Measurements from ENCODE around the gene BSDC1. TPM values are rescaled to one million over a fixed set of nuclear protein-coding genes. Genes with fewer than 3 reads are reported as not detected.

The BSDC1 gene
- total and polyA plus RNA-seq, 10 of the 15 experiments (the other 5 are each of a cell fraction or from before 2014, with no cell fraction given), result 3.0 to 39.7 (median 22.8) TPM

GRCh38 chr1:32330558-32331151, 63.6 kb downstream of the BSDC1 start:
- POLR2A ChIA-PET, result interaction anchor here (1.0 kb wide), 1 partner anchor 9 kb away, joined by 4 read pairs; no protein-coding TSS in a partner anchor
- WGBS (ENCODE audit: insufficient coverage, insufficient replicate concordance, low lambda C conversion rate, missing lambda C conversion rate), result 90% methylated on average over 12 of the region's 12 CpGs
- RAD21 ChIA-PET (ENCODE audit: unreplicated experiment), result interaction anchor here (0.8 to 2.0 kb wide), 2 partner anchors 64 to 115 kb away, joined by 3 to 7 read pairs; partner anchors contain the start of gene BSDC1
- intact Hi-C loops (cut with micrococcal nuclease; ENCODE audit: unreplicated experiment) (no loop called here), in situ Hi-C loops (cut with MboI) (no loop called here)
- TF ChIP-seq FOXM1 (IDR thresholded peaks at IDR 0.05; ENCODE audit: low read depth, low read length), result no peak
- no peak for TF ChIP-seq SIN3A (IDR thresholded peaks at IDR 0.05; ENCODE audit: low read depth, low read length)
- no peak for TF ChIP-seq RAD51 (IDR thresholded peaks at IDR 0.05)
- TF ChIP-seq RELA (IDR thresholded peaks at IDR 0.05; ENCODE audit: borderline replicate concordance, partially characterized antibody), result no peak
- no peak for TF ChIP-seq NRF1 (conservative IDR thresholded peaks at IDR 0.05; ENCODE audit: low read depth, low read length)
- peak; percentile 34; the same call in 1 of the 2 replicates for TF ChIP-seq POLR2AphosphoS5 (IDR thresholded peaks at IDR 0.05; ENCODE audit: low read length)
- TF ChIP-seq NFIC (IDR thresholded peaks at IDR 0.05; ENCODE audit: low read depth, low read length), result no peak
- FAIRE-seq (no peak), DNase-seq (ENCODE audit: low read depth, low spot score) (no peak), ATAC-seq (no peak)
- Histone ChIP-seq H3K4me2 (ENCODE audit: control insufficient read depth, insufficient read depth) (no peak overlapping the region), H4K20me1 (ENCODE audit: control insufficient read depth, insufficient read depth) (no peaks in the 10 kb centered on the region; the same call in 1 of the 2 replicates), H3K27ac (ENCODE audit: control insufficient read depth, insufficient read depth) (no peak overlapping the region), H3K9me3 (replicated peaks; ENCODE audit: control insufficient read depth, insufficient read depth, low read length) (no peaks in the 10 kb centered on the region), H2AFZ (ENCODE audit: control insufficient read depth, low read depth, low read length) (no peak overlapping the region), H3K36me3 (ENCODE audit: control insufficient read depth in 2 of 2, insufficient read depth in 2 of 2, low read length in 1 of 2) (peaks cover 46 to 52% of the 10 kb centered on the region in 2 experiments), H3K4me3 (no peak overlapping the region), H3K4me1 (ENCODE audit: control insufficient read depth, insufficient read depth, low read length) (peaks cover 16% of the 10 kb centered on the region), H3K9ac (ENCODE audit: control insufficient read depth, insufficient read depth, low read length) (no peak overlapping the region), H3K79me2 (ENCODE audit: control insufficient read depth, insufficient read depth, low read length) (peaks cover 22% of the 10 kb centered on the region), H3K27me3 (replicated peaks in 1 of 2; ENCODE audit: control insufficient read depth in 2 of 2, insufficient read depth in 2 of 2, low read length in 1 of 2) (no peaks in the 10 kb centered on the region)
- BruUV-seq (replicated peaks), result no TSS peak
- CTCF ChIA-PET, result interaction anchor here (2.0 to 5.2 kb wide), 4 partner anchors 9 to 115 kb away, joined by 7 to 29 read pairs (median 20); no protein-coding TSS in a partner anchor
- SMC1A ChIA-PET (ENCODE audit: uncharacterized antibody, unreplicated experiment), result interaction anchor here (0.6 to 4.1 kb wide), 4 partner anchors 9 to 134 kb away, joined by 3 to 17 read pairs (median 10); no protein-coding TSS in a partner anchor

Measured in GM12878 (cell line).